Right forelimb (tissue), 1 donor: ENCODE measurements around the gene TP53RK.
"Not testable (repeated sequence)": the region's sequence is repeated elsewhere in the genome, so short reads cannot be mapped to it uniquely, and the experiment has no call there.

ENCODE experiments used
- DNase-seq: peaks from one replicate; pipeline ENCODE4 v3.0.0-alpha.2; 2018

TP53RK gene

DNA sequence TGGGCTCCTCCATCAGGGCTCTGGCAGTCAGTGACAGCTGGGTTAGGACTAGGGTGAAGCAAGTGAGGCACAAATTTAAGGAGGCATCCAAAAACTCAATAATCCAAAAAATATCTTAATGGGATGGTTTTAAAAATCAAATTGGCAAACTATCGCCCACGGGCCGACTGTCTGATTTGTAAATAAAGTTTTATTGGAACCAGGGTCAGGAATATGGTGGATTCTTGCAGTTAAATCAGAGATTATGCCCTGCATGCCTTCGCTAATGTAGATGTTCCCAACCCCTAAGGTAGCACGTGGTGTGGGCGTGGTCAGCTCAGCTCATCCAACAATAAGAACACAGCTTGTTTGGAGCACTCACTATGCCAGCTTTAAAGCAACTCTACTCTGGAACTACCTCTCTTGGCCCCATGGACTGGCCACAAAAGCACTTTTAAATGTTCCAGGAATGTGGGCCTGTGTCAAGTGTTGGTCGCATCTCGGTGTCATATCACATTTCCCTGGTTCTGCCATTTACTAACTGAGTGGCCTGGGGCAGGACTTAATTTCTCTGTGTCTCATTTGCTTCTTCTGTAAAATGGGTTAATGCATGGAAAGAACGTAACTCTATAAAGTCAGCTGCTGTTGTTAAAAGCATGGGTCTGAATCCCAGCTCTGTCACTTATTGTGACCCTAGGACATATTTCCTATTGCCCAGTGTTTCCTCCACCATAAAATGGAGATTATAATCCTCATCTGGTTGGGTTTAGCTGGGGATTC is 7.0 kb downstream of the TP53RK start:
- DNase-seq = no peak

- DNase-seq = peak; percentile 77
These were observed 8.0 kb downstream of the TP53RK start for GRCh38 chr20:46681032-46681854.

DNA sequence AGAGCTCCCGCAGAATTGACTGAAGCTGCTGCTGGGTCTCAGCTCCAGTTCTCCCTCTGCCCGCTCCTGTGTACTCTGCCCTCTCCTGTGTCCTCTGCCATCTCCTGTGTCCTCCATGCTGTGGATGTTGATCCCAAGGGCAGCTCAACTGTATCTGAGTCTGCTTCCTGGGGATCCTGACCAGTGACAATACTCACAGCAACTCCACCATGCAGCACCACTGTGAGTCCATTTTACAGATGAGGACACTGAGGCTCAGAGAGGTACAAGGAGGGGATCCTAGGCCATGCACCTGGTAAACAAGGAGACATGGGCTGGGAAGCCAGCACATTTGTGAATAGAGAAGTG is 8.6 kb downstream of the TP53RK start:
- no peak for DNase-seq

DNA sequence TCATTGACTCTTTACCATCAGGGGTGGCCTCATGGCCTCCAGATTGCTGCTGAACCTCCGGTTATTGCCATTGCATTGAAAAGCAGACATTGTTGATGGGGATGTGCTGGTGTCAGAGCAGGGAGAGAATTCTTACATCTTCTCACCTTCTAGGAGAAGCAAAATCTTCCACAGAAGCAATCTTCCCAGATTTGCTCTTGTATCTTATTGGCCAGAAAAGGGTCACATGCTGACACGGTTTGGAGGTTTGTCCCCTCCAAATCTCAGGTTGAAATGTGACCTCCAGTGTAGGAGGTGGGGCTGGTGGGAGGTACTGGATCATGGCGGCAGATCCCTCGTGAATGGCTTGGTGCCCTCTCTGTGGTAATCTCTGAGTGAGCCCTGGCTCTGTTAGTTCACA is 10.7 kb downstream of the TP53RK start:
- DNase-seq = no peak

DNA sequence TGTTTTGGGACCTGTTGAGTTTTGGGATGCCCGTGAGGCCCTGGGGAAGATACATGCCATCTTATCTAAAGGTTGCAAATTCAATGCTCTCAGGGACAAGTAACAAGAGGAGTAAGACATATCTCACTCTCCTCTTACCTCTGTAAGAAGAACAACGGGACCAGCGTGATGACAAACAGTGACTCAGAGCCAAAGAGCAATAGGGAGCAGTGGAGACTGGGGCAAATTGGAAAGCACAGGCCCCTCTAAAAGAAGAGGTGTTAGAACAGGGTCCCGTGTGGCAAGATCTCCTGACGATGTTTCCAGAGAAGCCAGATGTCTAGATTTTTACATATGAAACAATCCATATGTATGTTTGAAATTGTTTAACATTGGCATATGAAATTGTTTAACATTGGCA is 11.6 kb downstream of the TP53RK start:
- DNase-seq = no peak

GRCh38 chr20:46676649-46677316 is 12.5 kb downstream of the TP53RK start:
- not testable (repeated sequence) for DNase-seq

GRCh38 chr20:46674253-46675083 is 14.8 kb downstream of the TP53RK start:
- DNase-seq = no peak

DNA sequence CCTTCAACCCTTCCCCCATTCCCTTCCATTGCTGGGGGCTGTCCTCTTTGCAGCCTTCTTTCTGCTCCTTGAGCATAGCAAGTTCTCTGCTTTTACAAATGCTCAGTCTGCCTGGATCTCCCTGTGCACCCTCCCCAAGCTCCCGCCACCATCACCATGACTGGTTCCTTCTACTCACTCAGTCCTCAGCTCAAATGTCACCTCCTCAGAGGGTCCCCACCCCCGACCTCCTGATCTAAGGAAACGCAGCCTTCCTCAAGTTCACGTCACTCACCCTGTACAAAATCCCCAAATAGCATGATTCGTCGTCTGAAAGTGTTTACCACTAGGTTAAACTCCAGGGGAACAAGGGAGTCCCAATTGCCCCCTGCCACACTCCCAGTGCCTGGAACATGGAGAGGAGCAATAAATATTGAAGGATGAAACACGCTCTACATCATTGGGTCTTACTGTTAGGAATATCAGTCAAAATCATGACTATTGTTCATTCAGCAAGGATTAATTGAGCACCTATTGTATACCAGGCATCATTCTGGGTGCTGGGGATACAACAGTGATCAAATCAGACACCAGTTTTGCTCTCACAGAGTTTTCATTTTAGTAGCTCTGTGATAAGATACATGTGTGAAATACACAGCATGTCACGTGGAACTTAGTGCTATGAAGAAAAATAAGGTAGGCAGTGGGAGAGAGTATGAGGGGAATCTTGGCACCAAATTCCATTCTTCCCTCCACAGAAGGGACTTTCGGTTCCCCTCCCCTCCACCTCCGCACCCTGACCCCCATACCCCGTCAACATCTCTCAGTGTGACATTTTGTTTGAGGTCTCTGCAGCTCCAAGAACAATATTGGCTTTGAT is 15.6 kb downstream of the TP53RK start:
- DNase-seq = no peak

- DNase-seq = no peak
These were observed 16.6 kb downstream of the TP53RK start for GRCh38 chr20:46672543-46673148.

DNA sequence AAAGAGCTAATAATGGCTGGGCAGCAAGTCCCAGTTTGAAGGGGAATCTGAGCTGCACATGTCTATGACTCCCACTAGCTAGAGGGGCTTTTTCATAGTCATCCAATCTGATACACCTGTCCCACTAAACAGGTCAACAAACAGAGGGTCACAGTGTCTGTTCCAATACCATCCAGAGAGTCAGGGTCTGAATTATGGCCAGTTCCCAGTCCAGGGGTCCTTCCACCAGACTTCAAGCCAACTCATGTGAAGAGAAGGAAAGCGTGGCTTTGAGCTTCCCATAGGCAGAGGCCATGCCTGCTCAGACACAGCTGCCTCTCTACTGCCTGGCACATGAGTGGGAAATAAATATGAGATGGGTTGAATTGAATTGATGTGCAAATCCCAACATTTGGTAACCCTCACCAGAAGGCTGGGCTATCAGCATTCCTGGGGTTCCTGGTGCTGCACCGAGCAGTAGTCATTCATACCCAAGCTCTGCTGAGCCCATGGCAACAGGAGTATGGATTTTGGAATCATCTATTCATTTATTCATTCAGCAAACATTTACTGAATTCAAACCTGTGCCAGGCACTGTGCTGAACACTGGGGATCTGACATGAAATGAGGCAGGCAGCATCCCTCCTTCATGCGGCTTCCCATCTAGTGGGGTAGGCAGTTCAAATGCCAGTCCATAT is 17.2 kb downstream of the TP53RK start:
- no peak for DNase-seq

- no peak for DNase-seq
These were observed 18.4 kb downstream of the TP53RK start for GRCh38 chr20:46670585-46671584.

DNA sequence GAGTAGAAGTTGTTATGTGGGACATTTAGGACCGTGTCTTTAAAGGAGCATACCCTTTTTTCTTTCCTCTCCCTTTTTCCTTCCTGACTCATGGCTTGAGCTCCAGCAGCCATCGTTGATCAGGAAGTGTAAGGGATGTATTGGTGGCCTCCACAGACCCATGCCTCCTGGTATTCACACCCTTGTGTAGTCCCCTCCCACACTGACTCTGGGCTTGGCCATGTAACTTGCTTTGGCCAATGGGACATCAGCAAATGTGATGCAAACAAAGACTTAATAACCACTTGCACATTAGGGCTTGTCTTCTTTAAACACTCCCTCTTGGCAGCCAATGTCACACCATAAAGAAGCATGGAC is 19.0 kb downstream of the TP53RK start:
- DNase-seq = no peak

- no peak for DNase-seq
These were observed 22.3 kb downstream of the TP53RK start for GRCh38 chr20:46666818-46667515.

DNA sequence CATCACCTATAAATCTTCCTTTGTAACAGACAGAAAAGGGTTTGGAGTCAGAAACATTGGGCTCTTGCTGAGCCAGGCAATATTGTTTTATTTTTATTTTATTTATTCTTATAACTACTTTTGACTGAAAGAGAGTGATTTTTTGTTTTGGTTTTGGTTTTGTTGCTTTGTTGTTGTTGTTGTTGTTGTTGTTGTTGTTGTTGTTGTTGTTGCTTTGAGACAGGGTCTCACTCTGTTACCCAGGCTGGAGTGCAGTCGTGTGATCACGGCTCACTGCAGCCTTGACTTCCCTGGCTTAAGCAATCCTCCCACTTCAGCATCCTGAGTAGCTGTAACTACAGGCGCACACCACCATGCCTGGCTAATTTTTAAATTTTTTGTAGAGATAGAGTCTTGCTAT is 22.9 kb downstream of the TP53RK start:
- no peak for DNase-seq

DNA sequence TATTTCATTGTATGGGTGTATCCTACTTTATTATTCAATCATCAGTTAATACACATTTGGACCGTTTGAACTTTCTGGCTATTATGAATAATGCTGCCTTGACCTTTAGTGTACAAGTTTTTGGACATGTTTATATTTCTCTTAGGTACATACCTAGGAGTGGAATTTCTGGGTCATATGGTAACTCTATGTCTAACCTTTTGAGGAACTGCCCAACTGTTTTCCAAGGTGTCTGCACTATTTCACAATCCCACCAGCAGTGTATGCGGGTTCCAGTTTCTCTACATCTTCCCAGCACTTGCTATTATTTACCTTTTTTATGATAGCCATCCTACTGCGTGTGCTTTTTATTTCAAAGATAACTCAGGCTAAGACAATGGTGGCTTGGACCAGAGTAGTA is 23.6 kb downstream of the TP53RK start:
- DNase-seq = no peak

GRCh38 chr20:46663531-46663930 is 25.7 kb downstream of the TP53RK start:
- DNase-seq = no peak

DNA sequence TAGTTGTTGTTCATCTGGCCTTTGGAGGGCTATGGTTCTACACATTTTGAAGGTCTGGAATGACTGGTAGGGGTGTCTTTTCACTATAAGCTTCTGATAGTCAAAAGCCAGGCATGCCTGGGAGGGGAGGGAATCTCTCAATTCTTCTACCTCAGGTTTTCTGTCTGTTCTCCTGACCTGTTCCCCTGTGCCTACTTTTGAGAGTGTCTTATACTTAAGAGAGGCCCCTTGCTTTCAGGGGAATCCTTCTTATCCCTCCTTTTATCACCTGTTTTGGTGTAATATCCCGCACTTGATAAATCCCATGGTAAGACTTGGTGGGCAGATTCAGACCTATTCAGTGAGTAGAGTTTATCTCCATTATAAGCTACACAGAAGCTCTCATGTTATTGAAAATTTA is 27.6 kb downstream of the TP53RK start:
- no peak for DNase-seq

DNA sequence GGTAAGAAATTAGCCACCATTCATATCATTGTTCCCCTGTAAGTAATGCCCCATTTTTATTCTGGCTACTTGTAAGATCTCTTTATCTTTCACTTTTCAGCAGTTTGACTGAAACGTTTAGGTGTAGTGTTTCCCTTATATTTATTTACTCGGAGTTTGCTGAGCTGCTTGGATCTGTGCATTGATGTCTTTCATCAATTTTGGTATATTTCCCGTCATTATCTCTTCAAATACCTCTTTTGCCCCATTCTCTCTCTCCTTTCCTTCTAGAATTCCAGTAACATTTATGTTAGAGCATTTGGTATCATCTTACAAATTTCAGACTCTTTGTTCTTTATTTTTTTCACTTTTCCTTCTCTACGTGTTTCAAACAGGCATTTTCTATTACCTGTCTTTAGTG is 28.8 kb downstream of the TP53RK start:
- DNase-seq = no peak

DNA sequence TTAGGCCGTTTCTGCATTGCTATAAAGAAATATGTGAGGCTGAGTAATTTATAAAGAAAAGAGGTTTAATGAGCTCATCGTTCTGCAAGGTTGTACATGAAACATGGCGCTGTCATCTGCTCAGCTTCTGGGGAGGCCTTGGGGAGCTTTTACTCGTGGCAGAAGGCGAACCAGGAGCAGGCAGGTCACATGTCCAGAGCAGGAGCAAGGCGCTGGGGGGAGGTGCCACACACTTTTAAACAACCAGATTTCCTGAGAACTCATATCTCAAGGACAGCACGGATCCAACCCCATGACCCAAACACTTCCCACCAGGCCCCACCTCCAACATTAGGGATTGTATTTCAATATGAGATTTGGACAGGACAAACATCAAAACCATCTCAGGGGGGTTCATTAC is 31.6 kb downstream of the TP53RK start:
- no peak for DNase-seq
